CD14-positive monocyte (primary cell): Measurements from ENCODE around the gene KLHL30. TPM values are rescaled to one million over a fixed set of nuclear protein-coding genes. Genes with fewer than 3 reads are reported as not detected.

ENCODE experiments used
- DNase-seq, 3 donors: peaks; one replicate each; pipeline ENCODE4 v3.0.0-alpha.2; 2011 to 2022
- H2AFZ ChIP-seq: 2 replicates; pipeline ENCODE4 v1.6.0; 2012; ENCODE audit warnings: mild to moderate bottlenecking, low read depth, low read length, inconsistent platforms; ENCODE audit not compliant: insufficient read depth, poor library complexity, severe bottlenecking
- H3K27ac ChIP-seq, 2 donors: 1 replicate in 1 of 2; 2 replicates in 1 of 2; pipeline ENCODE4 v1.5.1; 2012 to 2013; ENCODE audit warnings: low read length in 2 of 2, control low read depth in 1 of 2, inconsistent platforms in 1 of 2, low read depth in 1 of 2, mild to moderate bottlenecking in 1 of 2
- H3K27me3 ChIP-seq, 2 donors: one replicate each; pipeline versions ENCODE4 v1.6.0 to v1.6.1; 2011 to 2013; ENCODE audit warnings: low read length in 2 of 2; ENCODE audit not compliant: control insufficient read depth in 2 of 2, insufficient read depth in 2 of 2
- H3K36me3 ChIP-seq, 2 donors: replicated peaks in 1 of 2; 1 replicate in 1 of 2; 2 replicates in 1 of 2; pipeline versions ENCODE4 v1.5.1 to v1.6.1; 2012 to 2013; ENCODE audit warnings: low read length in 2 of 2, control low read depth in 1 of 2, inconsistent platforms in 1 of 2, mild to moderate bottlenecking in 1 of 2; ENCODE audit not compliant: insufficient read depth in 2 of 2, control insufficient read depth in 1 of 2
- H3K4me1 ChIP-seq, 2 donors: 1 replicate in 1 of 2; 2 replicates in 1 of 2; pipeline versions ENCODE4 v1.5.1 to v1.6.1; 2012 to 2013; ENCODE audit warnings: low read length in 2 of 2, control low read depth in 1 of 2, inconsistent platforms in 1 of 2, mild to moderate bottlenecking in 1 of 2, moderate library complexity in 1 of 2; ENCODE audit not compliant: insufficient read depth in 2 of 2, control insufficient read depth in 1 of 2
- H3K4me2 ChIP-seq: replicated peaks from 2 replicates; pipeline ENCODE3; 2012; ENCODE audit warnings: low read length, moderate library complexity, mild to moderate bottlenecking; ENCODE audit not compliant: poor library complexity, severe bottlenecking; ENCODE audit errors: extremely low read depth
- H3K4me3 ChIP-seq, 3 experiments: fragments of 200-600 bp in 1 of 3; sonication (generic) in 1 of 3; replicated peaks in 1 of 3; 1 replicate in 2 of 3; 2 replicates in 1 of 3; pipeline ENCODE4 v1.5.1; 2011 to 2013; ENCODE audit warnings: low read length in 3 of 3, mild to moderate bottlenecking in 3 of 3, control low read depth in 2 of 3, low read depth in 2 of 3, inconsistent platforms in 1 of 3, moderate library complexity in 1 of 3
- H3K79me2 ChIP-seq: 2 replicates; pipeline ENCODE4 v1.6.0; 2012; ENCODE audit warnings: mild to moderate bottlenecking, control low read depth, inconsistent platforms, low read length, moderate library complexity; ENCODE audit not compliant: insufficient read depth
- H3K9ac ChIP-seq: 2 replicates; pipeline ENCODE4 v1.6.0; 2017; ENCODE audit warnings: low read length, mild to moderate bottlenecking; ENCODE audit not compliant: insufficient read depth, poor library complexity, severe bottlenecking
- H3K9me3 ChIP-seq, 2 donors: replicated peaks in 1 of 2; 1 replicate in 1 of 2; 2 replicates in 1 of 2; pipeline versions ENCODE4 v1.5.1 to v1.6.1; 2012 to 2013; ENCODE audit warnings: low read length in 2 of 2, control low read depth in 1 of 2; ENCODE audit not compliant: control insufficient read depth in 1 of 2, insufficient read depth in 1 of 2
- H4K20me1 ChIP-seq: 2 replicates; pipeline ENCODE4 v1.6.0; 2012; ENCODE audit warnings: mild to moderate bottlenecking, low read length, control low read depth, moderate library complexity; ENCODE audit not compliant: insufficient read depth
- H3K27ac Mint-ChIP-seq, 7 donors: one replicate each; pipeline ENCODE4 v1.8.0; 2020; ENCODE audit warnings: mild to moderate bottlenecking in 7 of 7, mixed read lengths in 7 of 7, moderate library complexity in 6 of 7, inconsistent platforms in 2 of 7
- H3K27me3 Mint-ChIP-seq, 3 donors: one replicate each; pipeline ENCODE4 v1.8.0; 2021 to 2022; ENCODE audit warnings: low read depth in 3 of 3, mild to moderate bottlenecking in 3 of 3, mixed read lengths in 3 of 3, moderate library complexity in 3 of 3, inconsistent platforms in 1 of 3
- H3K36me3 Mint-ChIP-seq, 2 donors: one replicate each; pipeline ENCODE4 v1.8.0; 2020; ENCODE audit warnings: mixed read lengths in 2 of 2, inconsistent platforms in 1 of 2, mild to moderate bottlenecking in 1 of 2
- H3K4me1 Mint-ChIP-seq: one replicate; pipeline ENCODE4 v1.8.0; 2020; ENCODE audit warnings: mild to moderate bottlenecking, mixed read lengths
- H3K4me3 Mint-ChIP-seq, 2 donors: one replicate each; pipeline ENCODE4 v1.8.0; 2020; ENCODE audit warnings: mild to moderate bottlenecking in 2 of 2, mixed read lengths in 2 of 2, moderate library complexity in 1 of 2
- H3K9me3 Mint-ChIP-seq, 7 donors: one replicate each; pipeline ENCODE4 v1.8.0; 2020 to 2022; ENCODE audit warnings: mixed read lengths in 7 of 7, mild to moderate bottlenecking in 6 of 7, moderate library complexity in 6 of 7, inconsistent platforms in 2 of 7
- CTCF ChIP-seq: fragments of 200-600 bp; IDR thresholded peaks from one replicate; pipeline ENCODE4 v1.8.0; 2022; ENCODE audit warnings: antibody characterized with exemption, mild to moderate bottlenecking
- WGBS: methylation state at CpG from one replicate; pipeline ENCODE4 v1.1.5; 2013; ENCODE audit warnings: missing lambda C conversion rate; ENCODE audit not compliant: insufficient coverage; 5-methylcytosine and 5-hydroxymethylcytosine counted together
- intact Hi-C, 2 donors: fragments of 100-400 bp; cut with micrococcal nuclease; formaldehyde crosslinking; loops; one replicate each; pipeline versions ENCODE4 v1.15.0 to v1.15.1; 2023
- polyA plus RNA-seq, 3 donors: library from polyadenylated mRNA; depleted of rRNA in 1 of 3; unstranded in 2 of 3; stranded (reverse) in 1 of 3; fragments of 300-500 nt in 2 of 3; fragments of >200 nt in 1 of 3; fragmentation: Illumina TruSeq in 2 of 3; gene quantifications; 1 replicate in 2 of 3; 2 replicates in 1 of 3; pipeline ENCODE4 v1.2.3, GENCODE V29; 2012 to 2021

KLHL30 gene
- polyA plus RNA-seq, 3 donors: 0.01 to 0.14 TPM; not detected in 1

- Mint-ChIP-seq H3K4me3 (no peak overlapping the region), H3K27ac (no peak overlapping the region), H3K4me1 (peaks cover 5% of the 10 kb centered on the region), H3K9me3 (no peaks in the 10 kb centered on the region), H3K27me3 (peaks cover 0 to 3% (median 1%) of the 10 kb centered on the region in 3 donors), H3K36me3 (peaks cover 84 to 95% of the 10 kb centered on the region in 2 donors)
- intact Hi-C loops: no loop called here
- Histone ChIP-seq H3K36me3 (peaks cover 89 to 98% of the 10 kb centered on the region in 2 donors), H3K27me3 (no peaks in the 10 kb centered on the region), H3K4me1 (no peaks in the 10 kb centered on the region), H2AFZ (no peak overlapping the region), H3K9me3 (no peaks in the 10 kb centered on the region), H3K9ac (no peak overlapping the region), H3K27ac (no peak overlapping the region), H4K20me1 (no peaks in the 10 kb centered on the region), H3K4me3 (no peak overlapping the region), H3K79me2 (no peaks in the 10 kb centered on the region), H3K4me2 (no peak overlapping the region)
- no peak for TF ChIP-seq CTCF
- WGBS: 100% methylated on average over 1 of the region's 3 CpGs
- no peak for DNase-seq
Observed at GRCh38 chr2:238174701-238175100, 36.2 kb downstream of the KLHL30 start.

GRCh38 chr2:238176613-238177012 lies 38.1 kb downstream of the KLHL30 start:
- peaks cover 92 to 99% of the 10 kb centered on the region in 2 donors for H3K36me3 ChIP-seq
- no peak overlapping the region for H3K9ac ChIP-seq
- intact Hi-C loops: no loop called here
- H3K9me3 ChIP-seq: no peaks in the 10 kb centered on the region
- H3K4me3 ChIP-seq: no peak overlapping the region
- no peak for DNase-seq
- Mint-ChIP-seq H3K27me3 (peaks cover 0 to 3% (median 1%) of the 10 kb centered on the region in 3 donors), H3K27ac (no peak overlapping the region), H3K9me3 (no peaks in the 10 kb centered on the region), H3K4me3 (no peak overlapping the region), H3K36me3 (peaks cover 90 to 99% of the 10 kb centered on the region in 2 donors), H3K4me1 (no peaks in the 10 kb centered on the region)
- H3K4me2 ChIP-seq: no peak overlapping the region
- no peaks in the 10 kb centered on the region for H3K27me3 ChIP-seq
- no peaks in the 10 kb centered on the region for H3K79me2 ChIP-seq
- no peaks in the 10 kb centered on the region for H3K4me1 ChIP-seq
- H2AFZ ChIP-seq: no peak overlapping the region
- no peak overlapping the region for H3K27ac ChIP-seq
- H4K20me1 ChIP-seq: no peaks in the 10 kb centered on the region
- TF ChIP-seq CTCF: no peak
